ENCODE measurements around the gene IGSF21.

DNA sequence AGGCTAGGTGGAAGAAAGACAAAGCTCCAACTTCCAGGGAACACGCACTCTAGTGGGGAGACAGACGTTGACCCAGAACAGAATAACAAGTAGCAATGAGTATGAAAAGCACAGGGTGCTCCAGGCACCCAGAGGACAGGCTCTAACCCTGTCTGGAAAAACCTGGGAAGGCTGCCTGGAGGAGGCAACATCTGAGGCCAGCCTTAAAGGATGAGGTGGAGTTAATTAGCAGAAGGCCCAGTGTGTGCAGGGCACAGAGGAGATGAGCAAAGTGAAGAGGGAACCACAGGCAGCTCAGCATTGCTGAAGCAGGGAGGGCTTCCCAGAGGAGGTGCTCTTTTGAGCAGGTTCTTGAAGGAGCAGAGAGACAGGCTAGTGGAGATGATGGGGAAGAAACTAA is 246.4 kb downstream of the IGSF21 start:
- TF ChIP-seq EZH2phosphoT487 (IDR thresholded peaks at IDR 0.05; ENCODE audit: low read length) (no peak), EZH2 (optimal IDR thresholded peaks at IDR 0.05; ENCODE audit: low read depth, low read length) (no peak)
- TF ChIP-seq, protein P1, sequence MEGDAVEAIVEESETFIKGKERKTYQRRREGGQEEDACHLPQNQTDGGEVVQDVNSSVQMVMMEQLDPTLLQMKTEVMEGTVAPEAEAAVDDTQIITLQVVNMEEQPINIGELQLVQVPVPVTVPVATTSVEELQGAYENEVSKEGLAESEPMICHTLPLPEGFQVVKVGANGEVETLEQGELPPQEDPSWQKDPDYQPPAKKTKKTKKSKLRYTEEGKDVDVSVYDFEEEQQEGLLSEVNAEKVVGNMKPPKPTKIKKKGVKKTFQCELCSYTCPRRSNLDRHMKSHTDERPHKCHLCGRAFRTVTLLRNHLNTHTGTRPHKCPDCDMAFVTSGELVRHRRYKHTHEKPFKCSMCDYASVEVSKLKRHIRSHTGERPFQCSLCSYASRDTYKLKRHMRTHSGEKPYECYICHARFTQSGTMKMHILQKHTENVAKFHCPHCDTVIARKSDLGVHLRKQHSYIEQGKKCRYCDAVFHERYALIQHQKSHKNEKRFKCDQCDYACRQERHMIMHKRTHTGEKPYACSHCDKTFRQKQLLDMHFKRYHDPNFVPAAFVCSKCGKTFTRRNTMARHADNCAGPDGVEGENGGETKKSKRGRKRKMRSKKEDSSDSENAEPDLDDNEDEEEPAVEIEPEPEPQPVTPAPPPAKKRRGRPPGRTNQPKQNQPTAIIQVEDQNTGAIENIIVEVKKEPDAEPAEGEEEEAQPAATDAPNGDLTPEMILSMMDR (IDR thresholded peaks at IDR 0.05; ENCODE audit: low read length), result no peak
